GM18511 (cell line): ENCODE data around the gene MTMR1.

Source experiments
- ATAC-seq: cut with Tn5 transposase; IDR thresholded peaks from one replicate; pipeline ENCODE4 v1.9.1; 2021; ENCODE audit warnings: mild to moderate bottlenecking, moderate library complexity; ENCODE audit not compliant: unreplicated experiment

The MTMR1 gene

DNA sequence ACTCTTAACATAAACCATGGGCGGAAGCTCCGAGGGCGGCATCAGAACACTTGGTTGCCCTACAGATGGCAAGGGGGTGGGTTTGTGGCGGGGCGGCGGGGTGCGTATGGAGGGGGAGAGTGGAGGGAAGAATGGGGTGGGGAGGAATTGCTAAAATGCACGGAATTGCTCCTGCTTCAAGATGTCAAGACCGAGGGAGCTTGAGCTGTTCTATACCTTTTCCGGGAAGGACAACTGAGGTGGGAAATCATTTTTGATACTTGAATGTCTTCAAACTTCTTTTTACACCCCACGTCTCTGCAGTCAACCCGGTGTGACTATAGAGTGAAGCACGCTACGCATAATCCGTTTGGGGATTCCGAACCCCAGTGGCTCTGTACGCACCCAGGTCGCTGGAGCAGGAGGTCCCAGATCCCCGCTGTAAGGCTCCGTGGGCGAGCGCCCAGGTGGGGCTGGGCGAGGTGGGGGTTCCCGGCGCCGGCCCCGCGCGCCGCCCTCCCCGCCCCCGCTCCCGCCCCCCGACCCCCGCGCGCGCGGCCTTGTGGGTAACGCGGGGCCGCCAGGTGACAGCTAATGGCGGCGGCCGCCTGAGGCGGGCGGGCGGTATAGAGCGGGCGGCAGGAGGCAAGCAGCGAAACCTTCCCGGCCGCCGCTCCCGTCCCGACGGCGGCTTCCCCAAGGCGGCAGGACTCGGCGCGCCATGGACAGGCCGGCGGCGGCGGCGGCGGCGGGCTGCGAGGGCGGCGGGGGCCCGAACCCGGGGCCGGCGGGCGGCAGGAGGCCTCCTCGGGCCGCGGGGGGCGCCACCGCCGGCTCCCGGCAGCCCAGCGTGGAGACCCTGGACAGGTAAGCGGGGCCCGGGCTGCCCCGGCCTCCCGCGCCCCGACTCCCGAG is at the start of gene MTMR1:
TSS of gene MTMR1 (plus strand) at position 566 of the 894 bp plus-strand sequence. CDS start at position 701, 135 bp downstream.
- ATAC-seq = peak; percentile 60

DNA sequence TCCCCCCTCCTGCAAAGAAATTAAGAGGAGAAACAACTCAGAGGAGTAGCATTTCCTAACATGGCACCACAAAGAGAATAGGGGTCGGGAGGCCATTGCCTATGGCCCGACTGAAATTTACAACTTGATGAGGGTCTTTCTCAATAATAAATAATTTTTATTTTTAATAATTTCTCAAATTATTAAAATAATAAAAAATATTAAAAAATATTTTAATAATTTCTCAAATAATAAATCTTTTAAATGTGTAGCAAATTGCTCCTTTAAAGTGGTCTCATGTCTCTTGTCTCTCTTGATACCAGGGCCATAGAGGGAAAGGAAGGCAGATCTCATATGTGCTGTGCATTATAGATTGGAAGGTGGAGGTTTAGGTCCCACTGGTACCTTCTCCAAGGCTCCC is 49.2 kb upstream of the MTMR1 start:
- ATAC-seq = no peak

DNA sequence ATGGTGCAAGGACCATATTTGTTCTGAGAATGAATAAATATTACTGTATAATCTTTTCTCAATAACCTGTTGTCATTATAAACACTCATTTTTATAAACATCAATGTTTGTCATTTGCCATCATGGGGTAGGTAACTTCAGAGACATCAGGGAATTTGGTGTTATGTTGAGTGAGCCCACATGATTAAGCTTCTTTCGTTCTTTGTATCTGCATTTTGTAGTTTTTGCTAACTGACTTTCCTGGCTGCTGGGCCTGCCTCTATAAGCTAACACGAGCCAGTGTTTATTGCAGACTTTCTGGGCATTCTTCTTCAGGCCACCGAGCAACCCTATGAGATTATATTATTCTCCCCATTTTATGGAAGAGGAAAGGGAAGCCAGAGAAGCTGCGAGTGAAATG is 48.8 kb upstream of the MTMR1 start:
- ATAC-seq = no peak

DNA sequence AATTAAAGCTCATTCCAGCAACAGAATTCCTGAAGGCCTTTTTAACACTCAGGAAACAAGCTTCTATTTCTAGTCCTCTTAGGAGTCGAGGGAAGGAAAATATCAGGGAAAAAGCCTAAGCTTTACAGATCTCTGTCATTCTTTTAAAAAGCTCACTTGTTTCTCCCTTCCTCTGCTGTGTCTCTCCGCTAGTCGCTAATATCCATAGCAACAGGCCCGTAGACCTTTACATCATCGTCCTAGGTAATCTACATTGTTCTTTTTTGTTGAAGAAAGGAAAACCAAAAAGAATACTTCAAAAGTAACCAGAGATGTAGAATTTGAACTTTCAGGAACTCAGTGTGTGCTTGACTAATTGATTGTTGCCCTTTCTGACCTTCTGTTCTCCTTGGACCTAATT is 45.9 kb upstream of the MTMR1 start:
- ATAC-seq = no peak

DNA sequence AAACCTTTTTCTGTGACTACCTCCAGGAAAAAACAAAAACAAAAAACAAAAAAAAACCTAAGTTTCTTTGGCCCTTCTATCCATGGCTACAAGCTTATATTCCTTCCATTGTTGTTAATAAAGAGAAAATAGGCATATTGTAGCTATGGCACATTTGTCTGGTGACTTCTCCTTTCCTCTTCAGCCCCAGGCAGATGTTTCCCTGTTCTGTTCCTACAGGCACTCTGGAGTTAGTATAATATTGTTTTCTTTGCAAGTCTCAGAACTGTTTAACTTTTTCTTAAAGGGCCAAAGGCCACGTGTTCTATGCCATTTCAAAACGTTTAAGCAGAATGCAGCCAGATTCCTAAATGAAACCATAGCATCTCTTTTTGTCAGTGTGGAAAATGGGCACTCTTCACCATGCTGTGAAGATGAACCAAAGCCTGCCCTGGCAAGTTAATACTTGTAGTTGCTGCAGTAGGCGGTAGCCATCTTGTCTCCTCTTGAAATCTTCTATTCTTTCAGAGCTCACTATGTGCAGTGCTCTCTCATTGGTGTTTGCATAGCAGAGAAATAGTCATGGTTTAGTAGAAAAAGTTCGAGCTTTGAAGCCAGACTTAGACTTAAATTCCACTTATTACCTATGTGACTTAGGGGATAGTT is 44.8 kb upstream of the MTMR1 start:
- ATAC-seq = no peak

DNA sequence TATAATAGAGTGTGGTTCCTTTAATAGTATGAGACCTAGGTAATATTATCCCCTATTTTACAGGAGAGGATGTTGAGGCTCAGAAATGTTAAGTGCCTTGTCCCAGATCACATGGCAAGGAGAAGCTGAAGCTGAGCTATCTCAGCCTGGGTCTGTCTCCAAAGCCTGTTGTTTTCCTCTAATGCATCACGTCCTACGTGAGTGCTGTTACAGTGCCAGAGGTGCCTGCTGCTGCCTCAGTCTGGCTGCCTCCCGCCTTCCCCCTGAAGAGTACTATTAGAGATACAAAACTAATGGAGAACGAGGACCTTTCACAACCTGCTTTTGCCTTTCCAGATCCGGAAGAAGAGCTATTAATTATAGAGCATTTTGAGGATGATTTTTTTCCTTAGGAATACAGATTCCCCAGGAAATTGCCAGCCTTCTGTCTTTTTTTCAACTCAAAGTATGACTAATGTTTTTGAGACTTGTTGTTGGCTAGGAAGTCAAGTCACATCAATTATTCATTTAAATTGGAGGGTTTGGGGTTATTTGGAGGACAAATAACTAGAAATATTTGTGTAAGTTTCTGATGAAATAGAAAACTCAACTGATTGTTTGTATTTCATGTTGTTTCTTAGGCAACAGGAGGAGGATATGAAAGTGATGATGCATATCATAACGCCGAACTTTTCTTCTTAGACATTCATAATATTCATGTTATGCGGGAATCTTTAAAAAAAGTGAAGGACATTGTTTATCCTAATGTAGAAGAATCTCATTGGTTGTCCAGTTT is 43.9 kb upstream of the MTMR1 start:
- ATAC-seq = no peak

DNA sequence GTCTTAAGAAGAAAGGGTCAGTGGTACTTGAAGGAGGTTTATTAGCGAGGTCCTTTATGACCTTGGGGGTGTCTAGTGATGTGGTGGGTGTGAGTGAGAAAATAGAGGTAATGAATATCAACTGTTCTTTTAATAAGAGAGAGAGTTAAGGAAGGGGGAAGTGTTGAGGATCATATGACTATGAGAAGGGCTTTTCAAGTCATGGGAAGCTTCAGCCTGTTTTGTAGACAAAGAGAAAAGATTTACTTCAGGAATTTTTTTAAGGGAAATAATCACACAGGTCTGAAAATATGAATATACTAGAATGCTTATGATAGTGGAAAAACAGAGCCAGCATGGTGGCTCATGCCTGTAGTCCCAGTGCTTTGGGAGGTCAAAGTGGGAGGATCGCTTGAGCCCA is 41.3 kb upstream of the MTMR1 start:
- ATAC-seq = no peak

DNA sequence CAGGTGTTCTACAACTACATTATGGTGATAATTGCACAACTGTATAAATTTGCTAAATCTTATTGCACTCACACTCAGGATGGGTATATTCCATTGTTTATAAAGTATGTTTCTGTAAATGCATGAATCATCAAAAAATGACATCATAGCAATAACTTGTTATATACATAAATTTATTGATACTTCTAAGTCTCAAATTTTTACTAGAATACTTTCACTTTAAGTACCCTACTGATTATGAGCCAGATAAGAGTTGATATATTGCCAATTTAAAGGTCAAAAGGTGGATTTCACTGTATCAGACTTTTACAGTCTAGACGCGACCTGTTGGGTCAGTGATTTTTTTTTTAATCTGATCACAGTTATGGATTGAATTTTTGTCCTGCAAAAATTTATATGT is 37.4 kb upstream of the MTMR1 start:
- ATAC-seq = no peak

DNA sequence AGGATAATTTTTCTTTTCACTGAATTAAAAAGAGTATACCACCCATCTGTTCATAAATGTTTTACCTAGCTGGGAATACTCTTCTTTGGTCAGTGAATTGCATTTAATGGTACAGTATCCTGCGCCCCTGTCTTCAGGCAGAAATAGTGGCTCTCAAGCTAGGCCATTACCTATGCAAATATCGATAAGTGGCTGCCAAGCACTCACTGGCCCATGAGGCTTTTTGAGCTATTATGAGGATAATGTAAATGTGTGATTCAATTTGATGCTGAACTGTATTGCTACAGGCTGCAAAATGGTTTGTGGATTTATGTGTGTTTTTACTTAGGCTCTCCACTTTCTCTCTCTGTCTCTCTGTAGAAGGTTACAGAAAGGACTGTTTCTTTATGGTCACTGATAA is 30.1 kb upstream of the MTMR1 start:
- ATAC-seq = no peak

DNA sequence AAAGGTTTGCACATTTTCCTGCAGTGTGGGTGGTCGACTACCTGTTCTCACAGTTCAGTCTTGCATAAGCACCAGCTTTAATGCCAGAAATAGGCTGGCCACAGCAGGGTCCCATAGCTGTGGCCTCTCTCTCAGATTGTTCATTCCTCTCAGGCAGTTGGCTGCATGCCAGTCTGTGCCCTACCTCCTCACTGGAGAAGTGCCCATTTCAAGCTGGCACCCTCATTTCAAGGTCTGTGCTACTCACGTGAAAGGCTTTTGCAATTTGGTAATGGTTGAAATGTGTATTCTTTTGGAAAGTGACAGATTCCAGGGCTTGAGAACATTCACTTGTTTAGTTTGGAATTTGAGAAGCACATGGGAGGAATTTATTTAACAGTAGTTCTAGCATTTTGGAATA is 28.9 kb upstream of the MTMR1 start:
- ATAC-seq = no peak

DNA sequence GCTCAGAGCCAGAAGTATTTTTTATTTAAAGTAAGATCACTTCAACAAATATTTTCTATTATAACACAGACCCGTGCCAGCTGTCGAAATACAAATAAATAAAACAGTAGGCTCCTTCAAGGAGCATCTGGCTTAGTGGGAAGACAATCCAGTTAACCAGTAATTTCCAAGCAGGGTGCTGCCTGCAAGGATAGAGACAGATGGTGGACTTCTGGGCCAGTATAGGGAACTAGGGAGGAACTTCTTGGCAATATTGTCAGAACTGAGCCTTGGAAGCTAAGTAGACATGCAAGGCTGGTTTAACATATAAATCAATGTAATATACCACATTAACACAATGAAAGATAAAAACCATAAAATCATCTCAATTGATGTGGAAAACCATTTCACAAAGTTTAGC is 17.0 kb upstream of the MTMR1 start:
- no peak for ATAC-seq

DNA sequence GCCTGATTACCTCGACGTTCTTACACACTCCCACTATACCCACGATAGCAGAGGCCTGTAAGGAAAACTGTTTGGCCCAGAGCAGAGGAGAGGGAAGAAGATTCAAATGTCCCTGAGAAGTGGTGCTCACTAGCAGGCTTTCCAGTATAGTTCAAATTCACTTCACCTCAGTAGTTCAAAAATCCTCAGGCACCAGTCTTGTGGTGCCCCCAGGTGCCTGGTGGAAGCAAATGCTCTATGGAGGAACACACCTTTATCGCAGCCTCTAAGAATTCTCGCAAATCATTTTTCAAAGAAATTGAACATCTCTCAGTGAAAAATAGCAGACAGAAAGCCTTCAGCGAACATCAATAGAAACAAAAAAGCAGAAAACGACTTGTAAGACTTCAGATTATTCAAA is 12.2 kb upstream of the MTMR1 start:
- ATAC-seq = no peak

DNA sequence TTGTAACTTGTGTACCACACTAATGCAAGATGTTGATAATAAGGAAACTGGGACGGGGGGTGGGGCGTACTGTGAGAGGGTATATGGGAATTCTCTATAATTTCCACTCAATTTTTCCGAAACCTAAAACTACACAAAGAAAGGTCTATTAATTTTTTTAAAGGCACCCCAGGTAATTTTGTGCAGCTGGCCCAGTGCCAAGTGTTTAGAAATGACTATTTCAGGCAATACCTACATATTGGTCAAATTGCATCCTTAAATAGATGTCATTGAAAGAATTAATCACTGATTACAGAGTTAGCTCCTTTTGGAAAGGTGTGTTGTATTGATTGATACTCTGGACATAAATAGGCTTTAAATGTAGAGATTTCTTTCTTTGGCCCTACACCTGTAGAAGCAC is 10.1 kb upstream of the MTMR1 start:
- ATAC-seq = no peak

DNA sequence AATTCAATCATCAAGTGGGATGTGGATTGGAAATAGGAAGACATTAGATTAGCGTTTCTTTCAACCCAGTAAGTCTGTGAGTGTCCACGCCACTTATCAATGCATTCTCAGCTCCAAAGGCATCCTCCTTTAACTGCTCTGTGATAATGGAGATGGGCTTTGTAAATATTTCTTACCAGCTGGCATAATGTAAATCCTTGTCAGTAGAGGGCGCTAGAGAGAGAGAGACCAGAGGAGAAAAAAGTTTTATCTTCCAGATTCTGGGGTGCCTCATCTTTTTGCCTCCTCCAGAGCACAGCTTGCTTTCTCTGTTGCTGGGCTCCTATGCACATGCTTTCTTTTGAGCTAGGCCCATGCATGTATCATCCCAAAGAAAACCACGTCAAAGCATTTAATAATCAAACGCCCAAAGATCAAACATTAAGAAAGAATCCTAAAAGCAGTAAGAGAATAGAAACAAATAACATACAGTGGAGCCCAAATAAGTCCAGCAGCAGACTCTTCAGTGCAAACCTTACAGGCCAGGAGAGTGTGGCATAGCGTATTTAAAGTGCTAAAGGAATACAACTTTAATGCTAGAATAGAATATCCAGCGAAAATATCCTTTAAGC is 9.6 kb upstream of the MTMR1 start:
- ATAC-seq = no peak

DNA sequence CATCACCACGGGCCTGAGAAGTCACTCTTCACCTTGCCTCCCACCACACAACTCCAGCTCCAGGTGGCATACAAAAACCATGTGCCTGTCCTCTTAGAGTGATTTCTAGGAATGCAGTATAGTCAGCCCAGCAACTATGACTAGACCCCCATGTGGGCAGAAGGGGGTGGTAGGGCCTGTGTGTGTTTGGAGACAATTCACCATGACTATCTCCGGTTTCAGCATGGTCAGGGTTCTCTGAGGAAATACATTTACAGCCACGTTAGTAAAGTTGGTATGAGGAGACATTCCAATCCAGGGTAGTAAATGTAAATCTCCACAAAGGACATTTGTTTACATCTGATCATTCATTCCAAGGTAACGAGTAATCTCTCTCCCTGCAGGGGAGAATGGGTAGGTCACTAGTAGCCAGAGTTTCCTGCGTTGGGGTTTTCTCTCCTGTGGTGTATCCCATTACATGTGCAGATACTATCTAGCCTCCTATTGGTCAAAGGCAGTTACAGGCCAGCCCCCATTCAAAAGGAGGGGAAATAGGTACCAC is 4.2 kb upstream of the MTMR1 start:
- ATAC-seq = no peak

DNA sequence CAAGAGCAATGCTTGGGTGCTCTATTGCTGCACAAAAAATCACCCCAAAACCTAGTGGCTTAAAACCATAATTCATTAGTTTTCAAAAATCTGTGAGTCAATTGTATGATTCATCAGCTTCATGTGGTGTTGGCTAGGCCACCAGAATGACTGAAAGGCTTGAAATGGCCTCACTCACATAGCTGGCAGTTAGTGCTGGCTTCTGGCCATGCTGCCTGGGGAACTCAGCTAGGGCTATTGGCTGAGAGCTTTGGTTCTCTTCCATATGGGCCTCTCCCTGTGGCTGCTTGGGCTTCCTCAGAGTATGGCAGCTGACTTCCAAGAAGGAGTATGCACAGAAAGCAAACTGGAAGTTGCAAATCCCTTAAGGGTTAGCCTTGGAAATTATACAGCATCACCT is 3.1 kb upstream of the MTMR1 start:
- ATAC-seq = no peak

DNA sequence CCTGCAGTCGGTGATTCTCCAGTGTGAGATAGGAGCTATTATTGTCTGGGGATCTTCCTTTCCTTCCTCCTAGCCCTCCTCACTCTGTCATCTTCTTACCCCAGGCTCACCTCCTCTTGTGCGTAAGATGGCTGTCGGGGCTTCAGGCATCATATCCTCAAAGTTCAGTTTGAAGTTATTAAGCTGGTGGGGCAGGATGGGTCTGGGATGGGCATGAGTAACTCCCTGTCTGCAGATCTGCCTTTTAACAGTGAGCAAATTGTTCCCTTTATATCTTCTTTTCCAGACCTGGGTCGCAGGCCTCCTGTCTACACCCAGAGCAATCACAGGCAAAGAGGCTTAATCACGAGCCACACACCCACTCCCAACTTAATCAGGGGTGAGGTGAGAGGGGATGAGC is 900 bp upstream of the MTMR1 start:
- no peak for ATAC-seq

DNA sequence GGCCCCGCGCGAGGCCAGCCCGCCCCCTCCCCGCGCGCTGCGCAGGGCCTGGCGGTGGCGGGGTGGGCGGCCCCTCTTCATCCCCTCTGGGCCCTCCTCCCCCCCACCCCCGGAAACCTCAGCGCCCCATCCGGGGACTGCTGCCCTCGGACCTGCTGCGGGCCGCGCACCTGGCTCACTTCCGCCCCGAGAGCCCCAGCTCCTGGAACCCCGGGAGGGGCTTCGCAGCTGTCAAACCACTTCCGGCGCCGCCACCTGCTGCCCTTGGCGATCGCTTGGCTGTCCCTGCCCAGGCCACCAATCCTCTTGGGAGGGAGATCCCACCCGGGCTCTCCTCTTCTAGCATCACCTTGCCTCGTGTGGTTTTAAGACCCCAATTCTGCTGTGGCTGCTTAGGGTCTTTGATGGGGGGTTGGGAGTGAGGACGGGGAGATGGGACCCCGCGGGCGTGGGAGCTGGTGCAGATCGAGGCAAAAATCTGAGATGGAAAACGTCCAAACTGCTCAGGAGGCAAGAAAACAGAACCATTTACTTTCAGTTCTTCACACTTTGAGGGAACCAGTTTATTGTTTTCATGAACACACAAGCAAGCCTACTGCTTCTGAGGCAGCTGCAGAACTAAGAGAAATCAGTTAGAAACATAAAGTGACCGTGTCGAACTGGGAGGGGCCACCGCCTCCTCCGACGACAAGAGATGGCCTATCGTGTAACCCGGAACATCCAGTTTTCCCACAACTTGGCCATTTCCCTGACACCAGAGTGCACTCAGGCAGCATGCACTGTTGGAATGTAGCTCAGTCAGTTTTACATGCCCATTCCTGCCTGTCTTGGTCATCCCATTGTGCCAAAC is 754 bp downstream of the MTMR1 start:
- peak; percentile 78 for ATAC-seq

DNA sequence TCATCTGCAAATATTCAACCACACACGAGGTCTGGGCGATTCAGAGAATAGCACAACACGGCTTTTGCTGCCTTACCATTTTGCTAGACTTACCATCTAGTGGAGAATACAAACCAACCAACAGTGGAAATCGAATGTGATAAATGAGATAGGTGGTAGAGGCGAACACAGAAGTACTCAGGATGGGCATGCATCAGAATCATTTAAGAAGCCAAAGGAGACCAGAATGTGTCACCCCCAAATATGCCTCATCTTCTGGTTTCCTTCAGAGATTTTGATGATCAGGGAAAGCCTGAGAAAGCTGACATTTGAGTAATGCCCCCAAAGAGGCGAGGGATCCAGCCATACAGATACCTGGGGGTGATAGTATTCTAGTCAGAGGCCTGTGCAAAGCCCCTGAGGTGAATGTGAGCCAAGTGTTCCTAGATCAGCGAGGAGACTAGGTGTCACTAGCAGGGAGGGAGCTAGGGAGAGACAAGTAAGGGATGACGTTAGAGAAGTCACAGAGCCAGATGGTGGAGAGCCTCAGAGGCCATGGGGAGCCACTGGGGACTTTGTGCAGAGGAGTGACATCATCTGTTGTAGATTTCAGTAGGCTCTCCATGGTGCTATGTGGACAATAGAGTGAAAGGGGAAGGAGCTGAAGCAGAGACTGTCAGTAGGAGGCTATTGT is 1.7 kb downstream of the MTMR1 start:
- ATAC-seq = no peak

DNA sequence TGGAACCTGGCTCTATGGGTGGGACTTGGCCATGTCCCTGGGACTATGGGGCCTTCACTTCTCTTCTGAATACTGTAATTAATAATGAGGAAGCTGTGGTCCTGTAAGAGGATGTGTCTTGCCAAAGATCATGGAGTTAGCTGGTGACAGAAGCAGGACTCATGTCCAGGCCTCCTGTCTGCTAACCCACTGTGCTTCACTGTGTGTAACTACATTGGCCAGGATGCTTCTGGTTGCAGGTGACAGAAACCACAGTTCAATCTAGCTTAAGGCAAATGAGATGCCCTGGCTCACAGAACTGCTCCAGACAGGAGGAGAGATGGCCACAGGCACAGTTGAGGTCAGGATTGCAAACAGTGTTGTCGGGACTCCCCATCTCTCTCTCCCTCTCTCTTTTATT is 3.1 kb downstream of the MTMR1 start:
- ATAC-seq = no peak
